ENCODE data around the gene INTS11. TPM values are rescaled to one million over a fixed set of nuclear protein-coding genes. Genes with fewer than 3 reads are reported as not detected.

Gene INTS11
- polyA plus RNA-seq, 1 donor (not counting 4 experiments of a cell fraction or from before 2014, with no cell fraction given): 70.4 TPM

DNA sequence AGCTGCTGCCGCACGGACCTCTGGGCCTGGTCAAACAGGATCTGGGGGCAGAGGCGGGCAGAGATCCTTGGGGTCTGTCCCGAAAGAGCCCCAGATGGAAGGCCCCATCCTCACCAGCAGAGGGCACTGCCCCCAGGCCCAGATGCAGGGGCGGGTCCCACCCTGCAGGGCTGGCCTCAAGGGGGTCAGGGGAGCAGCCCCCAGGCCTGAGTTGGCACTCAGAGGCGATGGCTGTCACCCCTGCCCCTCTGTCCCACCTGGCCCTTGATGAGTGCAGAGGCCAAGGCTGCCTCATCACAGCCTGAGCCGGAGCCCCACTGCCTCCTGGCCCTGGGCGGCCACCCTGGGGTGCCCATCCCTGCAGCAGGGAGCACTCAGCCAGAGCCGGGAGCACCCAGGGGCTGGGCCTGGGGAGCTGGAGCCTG, 22.4 kb downstream of the INTS11 start:
- H2AFZ ChIP-seq (ENCODE audit: control insufficient read depth, low read length): no peak overlapping the region
- H3K4me2 ChIP-seq (ENCODE audit: control insufficient read depth, extremely low read depth, insufficient read depth, low read depth, low read length): no peak overlapping the region
- peaks cover 0 to 1% of the 10 kb centered on the region in 2 experiments for H3K36me3 ChIP-seq (ENCODE audit: control insufficient read depth in 2 of 2, extremely low read depth in 1 of 2, insufficient read depth in 2 of 2, low read length in 2 of 2)
- no peaks in the 10 kb centered on the region for H4K20me1 ChIP-seq (ENCODE audit: control insufficient read depth, extremely low read depth, insufficient read depth, low read length)
- H3K4me1 ChIP-seq (ENCODE audit: control insufficient read depth, extremely low read depth, insufficient read depth, low read length): peaks cover 43% of the 10 kb centered on the region
- peaks cover 12% of the 10 kb centered on the region for H3K79me2 ChIP-seq (ENCODE audit: control insufficient read depth, insufficient read depth, low read length)
- TF ChIP-seq, protein P1, sequence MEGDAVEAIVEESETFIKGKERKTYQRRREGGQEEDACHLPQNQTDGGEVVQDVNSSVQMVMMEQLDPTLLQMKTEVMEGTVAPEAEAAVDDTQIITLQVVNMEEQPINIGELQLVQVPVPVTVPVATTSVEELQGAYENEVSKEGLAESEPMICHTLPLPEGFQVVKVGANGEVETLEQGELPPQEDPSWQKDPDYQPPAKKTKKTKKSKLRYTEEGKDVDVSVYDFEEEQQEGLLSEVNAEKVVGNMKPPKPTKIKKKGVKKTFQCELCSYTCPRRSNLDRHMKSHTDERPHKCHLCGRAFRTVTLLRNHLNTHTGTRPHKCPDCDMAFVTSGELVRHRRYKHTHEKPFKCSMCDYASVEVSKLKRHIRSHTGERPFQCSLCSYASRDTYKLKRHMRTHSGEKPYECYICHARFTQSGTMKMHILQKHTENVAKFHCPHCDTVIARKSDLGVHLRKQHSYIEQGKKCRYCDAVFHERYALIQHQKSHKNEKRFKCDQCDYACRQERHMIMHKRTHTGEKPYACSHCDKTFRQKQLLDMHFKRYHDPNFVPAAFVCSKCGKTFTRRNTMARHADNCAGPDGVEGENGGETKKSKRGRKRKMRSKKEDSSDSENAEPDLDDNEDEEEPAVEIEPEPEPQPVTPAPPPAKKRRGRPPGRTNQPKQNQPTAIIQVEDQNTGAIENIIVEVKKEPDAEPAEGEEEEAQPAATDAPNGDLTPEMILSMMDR (optimal IDR thresholded peaks at IDR 0.05 in 1 of 3, IDR thresholded peaks at IDR 0.05 in 1 of 3, conservative IDR thresholded peaks at IDR 0.05 in 1 of 3; ENCODE audit: extremely low read depth in 1 of 3, insufficient read depth in 2 of 3, low read length in 3 of 3): peak in 2 of 3 experiments; percentile 39 to 54
- TF ChIP-seq EZH2 (IDR thresholded peaks at IDR 0.05; ENCODE audit: low read length): no peak
- no peaks in the 10 kb centered on the region for H3K9me1 ChIP-seq (ENCODE audit: control insufficient read depth, extremely low read depth, insufficient read depth, low read length)
- H3K9me3 ChIP-seq (ENCODE audit: control insufficient read depth, low read depth, low read length): no peaks in the 10 kb centered on the region
- H3K27ac ChIP-seq (ENCODE audit: control insufficient read depth, insufficient read depth, low read length): no peak overlapping the region
- no peak for FAIRE-seq
- no peaks in the 10 kb centered on the region for H3K27me3 ChIP-seq (ENCODE audit: control insufficient read depth, extremely low read depth, insufficient read depth, low read length)
- DNase-seq (ENCODE audit: low read depth, low spot score): no peak
- no peak overlapping the region for H3K9ac ChIP-seq (ENCODE audit: control insufficient read depth, extremely low read depth, insufficient read depth, low read length)
- H3K4me3 ChIP-seq (ENCODE audit: control insufficient read depth in 2 of 3, extremely low read depth in 1 of 3, insufficient read depth in 2 of 3, low read depth in 1 of 3, low read length in 3 of 3): no peak overlapping the region
- dilution Hi-C loops (cut with MboI; ENCODE audit: extremely low pct_ligation_motif_present, low sequenced_read_pairs): no loop called here

DNA sequence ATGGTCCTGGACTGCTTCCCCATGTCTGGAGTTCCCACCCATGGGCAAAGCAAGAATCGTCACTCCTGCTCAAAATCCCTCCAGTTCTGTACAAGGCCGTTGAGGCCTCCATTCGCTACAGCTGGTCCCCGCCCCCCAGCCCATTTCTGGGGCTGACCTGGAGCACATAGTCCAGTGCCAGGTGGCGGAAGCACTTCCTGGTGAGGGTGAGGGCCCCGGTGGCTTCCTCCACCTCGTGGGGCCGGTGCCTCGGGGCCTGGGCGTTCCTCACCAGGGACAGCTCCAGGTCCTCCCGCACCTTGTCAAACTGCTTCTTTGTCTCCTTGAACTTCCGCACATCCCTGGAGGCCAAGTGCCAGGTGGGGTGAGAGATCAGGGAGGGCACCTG, 24.1 kb downstream of the INTS11 start:
- Histone ChIP-seq H3K36me3 (ENCODE audit: control insufficient read depth in 2 of 2, extremely low read depth in 1 of 2, insufficient read depth in 2 of 2, low read length in 2 of 2) (peaks cover 0 to 1% of the 10 kb centered on the region in 2 experiments), H3K9ac (ENCODE audit: control insufficient read depth, extremely low read depth, insufficient read depth, low read length) (no peak overlapping the region), H2AFZ (ENCODE audit: control insufficient read depth, low read length) (no peak overlapping the region), H3K27me3 (ENCODE audit: control insufficient read depth, extremely low read depth, insufficient read depth, low read length) (no peaks in the 10 kb centered on the region), H4K20me1 (ENCODE audit: control insufficient read depth, extremely low read depth, insufficient read depth, low read length) (no peaks in the 10 kb centered on the region), H3K4me1 (ENCODE audit: control insufficient read depth, extremely low read depth, insufficient read depth, low read length) (peaks cover 27% of the 10 kb centered on the region), H3K27ac (ENCODE audit: control insufficient read depth, insufficient read depth, low read length) (no peak overlapping the region), H3K9me1 (ENCODE audit: control insufficient read depth, extremely low read depth, insufficient read depth, low read length) (no peaks in the 10 kb centered on the region), H3K79me2 (ENCODE audit: control insufficient read depth, insufficient read depth, low read length) (peaks cover 3% of the 10 kb centered on the region), H3K9me3 (ENCODE audit: control insufficient read depth, low read depth, low read length) (no peaks in the 10 kb centered on the region), H3K4me3 (ENCODE audit: control insufficient read depth in 2 of 3, extremely low read depth in 1 of 3, insufficient read depth in 2 of 3, low read depth in 1 of 3, low read length in 3 of 3) (no peak overlapping the region), H3K4me2 (ENCODE audit: control insufficient read depth, extremely low read depth, insufficient read depth, low read depth, low read length) (no peak overlapping the region)
- DNase-seq (ENCODE audit: low read depth, low spot score) (no peak), FAIRE-seq (no peak)
- no peak for TF ChIP-seq EZH2 (IDR thresholded peaks at IDR 0.05; ENCODE audit: low read length)
- TF ChIP-seq, protein P1 (optimal IDR thresholded peaks at IDR 0.05 in 1 of 3, IDR thresholded peaks at IDR 0.05 in 1 of 3, conservative IDR thresholded peaks at IDR 0.05 in 1 of 3; ENCODE audit: extremely low read depth in 1 of 3, insufficient read depth in 2 of 3, low read length in 3 of 3): no peak
- dilution Hi-C loops (cut with MboI; ENCODE audit: extremely low pct_ligation_motif_present, low sequenced_read_pairs): no loop called here
